ENCODE measurements around the gene GP9.

DNA sequence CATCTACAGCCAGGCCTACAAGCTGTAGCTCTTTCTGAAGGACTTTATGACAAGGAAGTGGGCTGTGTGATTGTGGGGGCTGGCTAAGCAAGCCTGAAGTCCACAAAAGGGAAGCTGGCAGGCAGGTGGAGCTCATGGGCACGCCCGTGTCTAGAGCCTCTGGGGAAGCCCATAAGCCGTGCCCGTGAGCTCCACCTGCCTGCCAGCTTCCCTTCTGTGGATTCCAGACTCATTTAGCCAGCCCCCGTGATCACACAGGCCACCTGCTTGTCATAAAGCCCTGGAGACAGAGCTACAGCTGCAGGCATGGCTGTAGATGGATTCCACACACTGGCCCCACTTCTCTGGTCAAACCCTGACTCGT, 44.2 kb upstream of the GP9 start:
- TF ChIP-seq, protein P1, sequence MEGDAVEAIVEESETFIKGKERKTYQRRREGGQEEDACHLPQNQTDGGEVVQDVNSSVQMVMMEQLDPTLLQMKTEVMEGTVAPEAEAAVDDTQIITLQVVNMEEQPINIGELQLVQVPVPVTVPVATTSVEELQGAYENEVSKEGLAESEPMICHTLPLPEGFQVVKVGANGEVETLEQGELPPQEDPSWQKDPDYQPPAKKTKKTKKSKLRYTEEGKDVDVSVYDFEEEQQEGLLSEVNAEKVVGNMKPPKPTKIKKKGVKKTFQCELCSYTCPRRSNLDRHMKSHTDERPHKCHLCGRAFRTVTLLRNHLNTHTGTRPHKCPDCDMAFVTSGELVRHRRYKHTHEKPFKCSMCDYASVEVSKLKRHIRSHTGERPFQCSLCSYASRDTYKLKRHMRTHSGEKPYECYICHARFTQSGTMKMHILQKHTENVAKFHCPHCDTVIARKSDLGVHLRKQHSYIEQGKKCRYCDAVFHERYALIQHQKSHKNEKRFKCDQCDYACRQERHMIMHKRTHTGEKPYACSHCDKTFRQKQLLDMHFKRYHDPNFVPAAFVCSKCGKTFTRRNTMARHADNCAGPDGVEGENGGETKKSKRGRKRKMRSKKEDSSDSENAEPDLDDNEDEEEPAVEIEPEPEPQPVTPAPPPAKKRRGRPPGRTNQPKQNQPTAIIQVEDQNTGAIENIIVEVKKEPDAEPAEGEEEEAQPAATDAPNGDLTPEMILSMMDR (IDR thresholded peaks at IDR 0.05) = peak in 2 of 5 experiments; percentile 29 to 37
- TF ChIP-seq POLR2AphosphoS5 (IDR thresholded peaks at IDR 0.05) (peak in 1 of 3 donors; percentile 7), POLR2A (IDR thresholded peaks at IDR 0.05) (no peak), EP300 (IDR thresholded peaks at IDR 0.05; ENCODE audit: low read depth) (no peak)
